ENCODE data around the gene OSBPL6.

- TF ChIP-seq CTCF (optimal IDR thresholded peaks at IDR 0.05 in 1 of 3, IDR thresholded peaks at IDR 0.05 in 1 of 3, conservative IDR thresholded peaks at IDR 0.05 in 1 of 3; ENCODE audit: extremely low read depth in 1 of 3, insufficient read depth in 2 of 3, low read length in 3 of 3) (no peak), EZH2 (IDR thresholded peaks at IDR 0.05; ENCODE audit: low read length) (no peak)
Measured at GRCh38 chr2:178247250-178247649, 52.9 kb downstream of the OSBPL6 start.

Measured in keratinocyte (primary cell).